Progenitor cell of endocrine pancreas (in vitro differentiated cells): Measurements from ENCODE around the gene FHL1. TPM values are rescaled to one million over a fixed set of nuclear protein-coding genes. Genes with fewer than 3 reads are reported as not detected.

Experiments used
- DNase-seq: peaks from one replicate; pipeline ENCODE4 v3.0.0; 2021; ENCODE audit warnings: low spot score; ENCODE audit not compliant: unreplicated experiment
- H3K27ac Mint-ChIP-seq: 2 replicates; pipeline ENCODE4 v1.8.0; 2021; ENCODE audit warnings: mild to moderate bottlenecking, moderate library complexity, mixed read lengths
- H3K27me3 Mint-ChIP-seq: 2 replicates; pipeline ENCODE4 v1.8.0; 2021; ENCODE audit warnings: mixed read lengths
- H3K36me3 Mint-ChIP-seq: 2 replicates; pipeline ENCODE4 v1.8.0; 2022; ENCODE audit warnings: mixed read lengths; ENCODE audit not compliant: insufficient read depth
- H3K4me1 Mint-ChIP-seq: 2 replicates; pipeline ENCODE4 v1.8.0; 2021; ENCODE audit warnings: low read depth, mixed read lengths
- H3K4me3 Mint-ChIP-seq: 2 replicates; pipeline ENCODE4 v1.8.0; 2021; ENCODE audit warnings: low read depth, mild to moderate bottlenecking, moderate library complexity, mixed read lengths
- H3K9me3 Mint-ChIP-seq: 2 replicates; pipeline ENCODE4 v1.8.0; 2021; ENCODE audit warnings: low read depth, mixed read lengths
- total RNA-seq: library from RNA; stranded (reverse); gene quantifications from 2 replicates; pipeline ENCODE4 v1.2.1, GENCODE V29; 2021
- TF ChIP-seq, protein P1 (sequence below): fragments of 200-600 bp; sonication (generic); IDR thresholded peaks from one replicate; pipeline ENCODE4 v1.5.0; 2021; ENCODE audit warnings: antibody characterized with exemption, mild to moderate bottlenecking; ENCODE audit not compliant: unreplicated experiment

FHL1 gene
- total RNA-seq, 1 donor from 2014 or later, result 3.0 TPM

- peaks cover 13% of the 10 kb centered on the region for H3K9me3 Mint-ChIP-seq
- no peak overlapping the region for H3K4me3 Mint-ChIP-seq
- peaks cover 7% of the 10 kb centered on the region for H3K27me3 Mint-ChIP-seq
Measured at GRCh38 chrX:136157187-136157586, 9.9 kb downstream of the FHL1 start.

DNA sequence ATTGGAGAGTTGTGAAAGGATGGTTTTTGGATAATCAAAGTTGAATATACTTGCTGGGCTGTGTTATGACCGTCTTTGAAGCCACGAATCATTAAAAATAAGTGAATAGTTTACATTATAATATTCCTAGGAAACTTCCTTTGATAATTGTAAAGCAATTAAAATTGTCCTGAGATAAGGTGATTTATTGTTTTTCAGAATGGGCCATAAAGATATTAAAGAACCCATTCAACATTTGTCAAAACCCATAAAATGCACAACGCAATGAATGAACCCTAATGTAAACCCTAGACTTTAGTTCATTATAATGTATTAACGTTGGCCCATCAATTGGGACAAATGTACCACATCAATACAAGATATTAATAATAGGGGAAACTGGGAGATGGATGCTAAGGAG, 11.4 kb downstream of the FHL1 start:
- Mint-ChIP-seq H3K27me3 (peaks cover 10% of the 10 kb centered on the region), H3K27ac (no peak overlapping the region), H3K4me3 (no peak overlapping the region), H3K4me1 (peaks cover 2% of the 10 kb centered on the region), H3K36me3 (peaks cover 2% of the 10 kb centered on the region), H3K9me3 (peaks cover 16% of the 10 kb centered on the region)
- DNase-seq, result no peak
- TF ChIP-seq, protein P1, sequence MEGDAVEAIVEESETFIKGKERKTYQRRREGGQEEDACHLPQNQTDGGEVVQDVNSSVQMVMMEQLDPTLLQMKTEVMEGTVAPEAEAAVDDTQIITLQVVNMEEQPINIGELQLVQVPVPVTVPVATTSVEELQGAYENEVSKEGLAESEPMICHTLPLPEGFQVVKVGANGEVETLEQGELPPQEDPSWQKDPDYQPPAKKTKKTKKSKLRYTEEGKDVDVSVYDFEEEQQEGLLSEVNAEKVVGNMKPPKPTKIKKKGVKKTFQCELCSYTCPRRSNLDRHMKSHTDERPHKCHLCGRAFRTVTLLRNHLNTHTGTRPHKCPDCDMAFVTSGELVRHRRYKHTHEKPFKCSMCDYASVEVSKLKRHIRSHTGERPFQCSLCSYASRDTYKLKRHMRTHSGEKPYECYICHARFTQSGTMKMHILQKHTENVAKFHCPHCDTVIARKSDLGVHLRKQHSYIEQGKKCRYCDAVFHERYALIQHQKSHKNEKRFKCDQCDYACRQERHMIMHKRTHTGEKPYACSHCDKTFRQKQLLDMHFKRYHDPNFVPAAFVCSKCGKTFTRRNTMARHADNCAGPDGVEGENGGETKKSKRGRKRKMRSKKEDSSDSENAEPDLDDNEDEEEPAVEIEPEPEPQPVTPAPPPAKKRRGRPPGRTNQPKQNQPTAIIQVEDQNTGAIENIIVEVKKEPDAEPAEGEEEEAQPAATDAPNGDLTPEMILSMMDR, result no peak

More at GRCh38 chrX:136157187-136157586, 9.9 kb downstream of the FHL1 start:
- no peak for DNase-seq
- Mint-ChIP-seq H3K4me1 (no peaks in the 10 kb centered on the region), H3K27ac (no peak overlapping the region), H3K36me3 (no peaks in the 10 kb centered on the region)
- TF ChIP-seq, protein P1, result no peak

GRCh38 chrX:136159611-136160025, 12.3 kb downstream of the FHL1 start:
- H3K36me3 Mint-ChIP-seq, result peaks cover 2% of the 10 kb centered on the region
- TF ChIP-seq, protein P1, result no peak
- peaks cover 10% of the 10 kb centered on the region for H3K27me3 Mint-ChIP-seq
- H3K9me3 Mint-ChIP-seq, result peaks cover 17% of the 10 kb centered on the region
- no peak overlapping the region for H3K4me3 Mint-ChIP-seq
- H3K4me1 Mint-ChIP-seq, result peaks cover 3% of the 10 kb centered on the region
- H3K27ac Mint-ChIP-seq, result no peak overlapping the region
- no peak for DNase-seq

GRCh38 chrX:136162827-136163570, 15.7 kb downstream of the FHL1 start:
- H3K27ac Mint-ChIP-seq, result no peak overlapping the region
- no peak for DNase-seq

GRCh38 chrX:136163689-136164088, 16.4 kb downstream of the FHL1 start:
- H3K27me3 Mint-ChIP-seq, result peaks cover 4% of the 10 kb centered on the region
- no peak for DNase-seq
- peaks cover 10% of the 10 kb centered on the region for H3K9me3 Mint-ChIP-seq
- H3K4me3 Mint-ChIP-seq, result no peak overlapping the region
- peaks cover 2% of the 10 kb centered on the region for H3K36me3 Mint-ChIP-seq
- H3K4me1 Mint-ChIP-seq, result peaks cover 3% of the 10 kb centered on the region
- TF ChIP-seq, protein P1, result no peak
- H3K27ac Mint-ChIP-seq, result no peak overlapping the region

More at GRCh38 chrX:136162827-136163570, 15.7 kb downstream of the FHL1 start:
- Mint-ChIP-seq H3K9me3 (peaks cover 10% of the 10 kb centered on the region), H3K4me3 (no peak overlapping the region), H3K36me3 (peaks cover 2% of the 10 kb centered on the region), H3K27me3 (peaks cover 6% of the 10 kb centered on the region), H3K4me1 (peaks cover 3% of the 10 kb centered on the region)
- TF ChIP-seq, protein P1, result peak; percentile 53
